Endothelial cell of umbilical vein (primary cell): ENCODE measurements around the gene PKP4.

Experiments
- CTCF ChIP-seq, 2 donors: IDR thresholded peaks; 1 replicate in 1 of 2; 2 replicates in 1 of 2; pipeline ENCODE4 v1.5.1; 2011; ENCODE audit warnings: low read length in 2 of 2, mild to moderate bottlenecking in 2 of 2, moderate library complexity in 2 of 2, control low read depth in 1 of 2, inconsistent platforms in 1 of 2, low read depth in 1 of 2; ENCODE audit not compliant: insufficient read depth in 1 of 2; ENCODE audit errors: extremely low read depth in 1 of 2
- JUN ChIP-seq: IDR thresholded peaks from 2 replicates; pipeline ENCODE4 v1.6.1; 2011; ENCODE audit warnings: borderline replicate concordance, low read depth; ENCODE audit not compliant: insufficient read length, insufficient read depth
- MYC ChIP-seq: IDR thresholded peaks from one replicate; pipeline ENCODE4 v1.6.1; 2011; ENCODE audit warnings: mild to moderate bottlenecking, low read depth, low read length
- POLR2A ChIP-seq: IDR thresholded peaks from 2 replicates; pipeline ENCODE4 v1.6.1; 2012; ENCODE audit warnings: low read depth, mild to moderate bottlenecking, control low read depth, low read length
- POLR2AphosphoS5 ChIP-seq: IDR thresholded peaks from 2 replicates; pipeline ENCODE4 v1.6.1; 2012; ENCODE audit warnings: low read depth, mild to moderate bottlenecking, control low read depth, low read length, moderate library complexity; ENCODE audit not compliant: insufficient read depth

- TF ChIP-seq MYC: no peak
- TF ChIP-seq POLR2AphosphoS5: no peak
- no peak for TF ChIP-seq POLR2A
- TF ChIP-seq CTCF (IDR thresholded peaks at IDR 0.05; ENCODE audit: extremely low read depth in 1 of 2, insufficient read depth in 1 of 2, low read depth in 1 of 2, low read length in 2 of 2): no peak
- TF ChIP-seq JUN: no peak
These were observed 31.9 kb downstream of the PKP4 start for GRCh38 chr2:158488442-158489216.
